ENCODE data around the gene PTPRD.
"Not testable (repeated sequence)": the region's sequence is repeated elsewhere in the genome, so short reads cannot be mapped to it uniquely, and the experiment has no call there.

PTPRD gene

GRCh38 chr9:9352877-9353481 is 1259.8 kb downstream of the PTPRD start:
- peak in 4 of 58 donors; percentile 0 to 27 (median 12) for DNase-seq

GRCh38 chr9:9341203-9341602 is 1271.6 kb downstream of the PTPRD start:
- peak in 22 of 58 donors; percentile 0 to 35 (median 12) for DNase-seq

- no peak for DNase-seq
Observed at GRCh38 chr9:9337129-9337528, 1275.7 kb downstream of the PTPRD start.

- DNase-seq: no peak
Observed at GRCh38 chr9:9326749-9327148, 1286.1 kb downstream of the PTPRD start.

- peak in 1 of 58 donors; percentile 1 for DNase-seq
Observed at GRCh38 chr9:9319007-9319406, 1293.8 kb downstream of the PTPRD start.

- DNase-seq: not testable (repeated sequence)
Observed at GRCh38 chr9:9310743-9311142, 1302.1 kb downstream of the PTPRD start.

- no peak for DNase-seq
Observed at GRCh38 chr9:9305600-9305999, 1307.2 kb downstream of the PTPRD start.

GRCh38 chr9:9299134-9299533 is 1313.7 kb downstream of the PTPRD start:
- no peak for DNase-seq

- no peak for DNase-seq
Observed at GRCh38 chr9:9286001-9286400, 1326.8 kb downstream of the PTPRD start.

GRCh38 chr9:9284201-9284600 is 1328.6 kb downstream of the PTPRD start:
- DNase-seq: no peak

- no peak for DNase-seq
Observed at GRCh38 chr9:9283159-9283986, 1329.4 kb downstream of the PTPRD start.

GRCh38 chr9:9275601-9276000 is 1337.2 kb downstream of the PTPRD start:
- DNase-seq: peak in 8 of 58 donors; percentile 0 to 19 (median 3)

- no peak for DNase-seq
Observed at GRCh38 chr9:9257999-9258498, 1354.8 kb downstream of the PTPRD start.

GRCh38 chr9:9246726-9247125 is 1366.1 kb downstream of the PTPRD start:
- no peak for DNase-seq

GRCh38 chr9:9231946-9232345 is 1380.9 kb downstream of the PTPRD start:
- no peak for DNase-seq

- no peak for DNase-seq
Observed at GRCh38 chr9:9229269-9229668, 1383.5 kb downstream of the PTPRD start.

- DNase-seq: no peak
Observed at GRCh38 chr9:9223175-9223574, 1389.6 kb downstream of the PTPRD start.

- no peak for DNase-seq
Observed at GRCh38 chr9:9222730-9223129, 1390.1 kb downstream of the PTPRD start.

GRCh38 chr9:9216934-9217333 is 1395.9 kb downstream of the PTPRD start:
- no peak for DNase-seq

GRCh38 chr9:9215050-9215449 is 1397.8 kb downstream of the PTPRD start:
- no peak for DNase-seq

- no peak for DNase-seq
Observed at GRCh38 chr9:9214066-9214465, 1398.7 kb downstream of the PTPRD start.

GRCh38 chr9:9212963-9213362 is 1399.8 kb downstream of the PTPRD start:
- DNase-seq: no peak

- no peak for DNase-seq
Observed at GRCh38 chr9:9202276-9202675, 1410.5 kb downstream of the PTPRD start.

Data from anterior cingulate cortex (tissue), 58 donors.